ENCODE data around the gene MFAP5.

Gene MFAP5

GRCh38 chr12:8662593-8662992 lies at the start of gene MFAP5:
TSS of gene MFAP5 (minus strand) at chr12:8662826. CDS start at chr12:8662104, 722 bp downstream.
- H3K4me3 ChIP-seq (ENCODE audit: low read depth, low read length): no peak within 1 kb of the TSS
- no peak for DNase-seq (ENCODE audit: low read depth)

- DNase-seq (ENCODE audit: low read depth): no peak
- H3K4me3 ChIP-seq (ENCODE audit: low read depth, low read length): no peak overlapping the region
These were observed 46.7 kb upstream of the MFAP5 start for GRCh38 chr12:8709124-8709830.

GRCh38 chr12:8702159-8702558 lies 39.5 kb upstream of the MFAP5 start:
- H3K4me3 ChIP-seq (ENCODE audit: low read depth, low read length): no peak overlapping the region
- DNase-seq (ENCODE audit: low read depth): no peak

DNA sequence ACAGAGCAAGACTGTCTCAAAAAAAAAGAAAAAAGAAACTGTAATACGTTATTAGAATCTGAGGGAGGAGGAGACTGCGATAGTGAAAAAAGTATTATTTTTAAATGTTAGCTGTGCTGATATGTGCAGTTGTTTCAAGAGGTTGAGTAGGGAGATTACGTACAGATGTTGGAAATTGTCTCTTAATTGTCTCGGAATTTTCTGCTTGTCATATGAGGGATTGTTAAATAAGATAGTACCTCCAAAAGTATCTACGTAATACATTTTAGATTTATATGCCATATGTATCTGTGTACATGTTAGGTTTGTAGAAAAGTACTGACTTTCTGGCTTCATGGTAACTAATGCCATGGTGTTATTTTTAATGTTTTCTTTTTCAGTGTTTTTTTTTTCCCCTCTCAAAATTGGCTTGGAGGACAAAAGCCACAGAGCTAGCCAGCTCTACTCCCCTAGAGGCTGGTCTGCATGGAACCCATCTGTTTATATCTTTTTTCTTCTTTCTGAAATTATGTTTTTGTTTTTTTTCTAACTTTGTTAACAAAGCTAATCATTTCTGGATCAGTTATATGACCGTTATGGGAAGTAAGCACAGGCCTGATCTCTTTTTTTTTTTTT lies 38.5 kb upstream of the MFAP5 start:
- no peak overlapping the region for H3K4me3 ChIP-seq (ENCODE audit: low read depth, low read length)
- DNase-seq (ENCODE audit: low read depth): no peak

DNA sequence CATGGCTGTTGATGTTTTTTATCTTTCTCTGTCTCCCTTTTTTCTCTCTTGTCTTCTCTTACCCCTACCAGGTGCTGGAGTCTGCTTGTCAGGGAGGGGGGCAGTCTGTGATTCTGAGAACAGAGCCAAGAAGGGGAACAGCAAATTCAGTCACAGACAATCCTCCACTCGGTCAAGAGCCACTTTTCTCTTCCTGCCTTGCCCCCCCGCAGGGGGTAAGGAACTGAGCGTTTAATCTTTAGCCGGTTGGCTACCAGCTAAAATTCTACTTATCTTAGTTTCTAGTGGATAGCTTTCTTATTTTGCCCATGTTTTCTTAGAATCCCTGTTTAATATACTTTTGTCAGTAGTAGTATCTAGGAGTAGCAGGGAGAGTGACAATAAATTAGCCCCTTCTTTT lies 37.1 kb upstream of the MFAP5 start:
- DNase-seq (ENCODE audit: low read depth): no peak
- H3K4me3 ChIP-seq (ENCODE audit: low read depth, low read length): no peak overlapping the region

GRCh38 chr12:8698879-8699278 lies 36.3 kb upstream of the MFAP5 start:
- DNase-seq (ENCODE audit: low read depth): no peak
- H3K4me3 ChIP-seq (ENCODE audit: low read depth, low read length): peak overlapping the region; percentile 95

DNA sequence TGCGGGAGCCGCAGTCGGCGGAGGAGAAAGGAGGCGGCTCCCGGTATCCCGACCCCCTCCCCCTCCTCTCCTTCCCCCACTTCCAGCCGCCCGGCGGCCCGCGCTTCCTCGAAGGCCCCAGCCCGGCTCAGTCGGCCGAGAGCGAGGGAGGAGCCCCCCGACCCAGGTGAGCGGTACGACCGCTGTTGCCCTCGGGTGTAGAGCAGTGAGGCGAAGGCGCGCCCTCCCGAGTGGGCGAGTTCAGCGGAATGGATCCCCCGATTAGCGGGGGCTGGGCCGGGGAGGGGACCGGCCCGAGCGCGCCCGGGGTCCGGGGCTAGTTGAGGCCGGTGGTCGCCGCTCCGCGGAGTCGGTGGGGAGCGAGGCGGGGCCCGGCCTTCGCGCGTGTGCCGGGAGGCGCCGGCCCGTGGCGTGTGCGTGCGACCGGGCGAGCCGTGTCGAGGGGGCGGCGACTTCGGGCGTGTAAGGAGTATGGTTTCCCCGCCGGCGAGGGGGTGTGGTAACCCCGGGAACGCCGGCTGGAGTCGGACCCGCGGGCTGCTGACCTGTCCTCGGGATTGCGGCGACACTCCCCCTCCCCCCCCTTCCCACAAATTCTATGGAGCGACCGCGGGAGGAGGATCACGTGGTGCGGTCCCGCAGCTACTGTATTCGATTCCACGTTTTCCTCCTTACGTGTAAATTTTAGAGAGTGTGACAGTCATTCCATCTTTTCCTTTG lies 35.7 kb upstream of the MFAP5 start:
- DNase-seq (ENCODE audit: low read depth): no peak
- H3K4me3 ChIP-seq (ENCODE audit: low read depth, low read length): peak overlapping the region; percentile 95

DNA sequence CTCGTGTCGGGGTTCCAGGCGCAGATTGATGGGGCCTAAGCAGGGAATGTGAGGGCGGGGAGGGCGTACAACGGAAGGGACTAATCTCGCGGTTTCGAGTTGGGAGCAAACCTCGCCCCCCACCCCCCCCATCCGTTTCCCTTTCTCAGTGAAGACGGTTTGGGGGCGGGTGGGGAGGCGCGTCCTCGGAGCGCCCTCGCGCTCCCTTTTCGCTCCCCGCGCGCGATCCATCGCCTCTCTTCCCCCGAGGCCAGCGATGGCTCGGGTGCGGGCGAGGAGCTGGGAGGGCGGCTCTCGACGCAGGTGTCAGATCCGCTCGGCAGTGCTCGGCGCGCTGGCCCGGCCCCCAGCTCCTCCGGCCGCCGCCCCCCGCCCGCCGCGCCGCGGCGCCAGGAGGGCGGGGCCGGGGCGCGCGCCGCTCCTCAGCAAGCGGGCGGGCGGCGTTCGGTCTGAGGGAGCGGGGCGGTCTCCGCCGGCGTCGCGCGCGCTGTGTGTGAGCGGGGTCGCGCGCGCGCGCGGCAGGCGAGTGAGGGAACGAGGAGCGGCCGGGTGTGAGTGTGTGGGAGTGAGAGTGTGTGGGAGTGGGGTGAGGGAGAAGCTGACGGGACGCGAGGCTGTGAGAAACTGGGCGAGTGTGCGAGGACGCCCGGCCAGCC lies 35.0 kb upstream of the MFAP5 start, which contains the start of gene RIMKLB:
RIMKLB (plus strand) TSS at position 516 of the 656 bp plus-strand sequence. CDS start 15,876 bp downstream, outside the sequence.
- H3K4me3 ChIP-seq (ENCODE audit: low read depth, low read length): peak within 1 kb of the TSS; percentile 95
- DNase-seq (ENCODE audit: low read depth): no peak

DNA sequence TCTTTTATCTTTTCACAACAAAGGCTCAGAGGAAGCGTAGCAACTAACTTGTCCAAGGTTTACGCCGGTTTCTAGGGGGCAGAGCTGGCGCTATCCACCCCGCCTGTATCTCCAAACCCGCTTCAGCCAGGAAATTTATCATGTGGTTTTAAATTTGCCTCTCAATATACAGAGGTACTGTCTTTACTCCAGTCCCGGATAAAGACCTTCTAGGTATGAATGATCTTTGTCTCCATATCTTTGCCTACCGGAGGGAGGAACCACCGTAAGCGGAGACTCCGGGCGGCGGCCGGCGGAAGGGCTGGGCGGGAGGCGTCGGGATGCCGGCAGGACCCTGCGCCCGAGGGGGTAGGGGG lies 34.5 kb upstream of the MFAP5 start:
- peak overlapping the region; percentile 95 for H3K4me3 ChIP-seq (ENCODE audit: low read depth, low read length)
- no peak for DNase-seq (ENCODE audit: low read depth)

DNA sequence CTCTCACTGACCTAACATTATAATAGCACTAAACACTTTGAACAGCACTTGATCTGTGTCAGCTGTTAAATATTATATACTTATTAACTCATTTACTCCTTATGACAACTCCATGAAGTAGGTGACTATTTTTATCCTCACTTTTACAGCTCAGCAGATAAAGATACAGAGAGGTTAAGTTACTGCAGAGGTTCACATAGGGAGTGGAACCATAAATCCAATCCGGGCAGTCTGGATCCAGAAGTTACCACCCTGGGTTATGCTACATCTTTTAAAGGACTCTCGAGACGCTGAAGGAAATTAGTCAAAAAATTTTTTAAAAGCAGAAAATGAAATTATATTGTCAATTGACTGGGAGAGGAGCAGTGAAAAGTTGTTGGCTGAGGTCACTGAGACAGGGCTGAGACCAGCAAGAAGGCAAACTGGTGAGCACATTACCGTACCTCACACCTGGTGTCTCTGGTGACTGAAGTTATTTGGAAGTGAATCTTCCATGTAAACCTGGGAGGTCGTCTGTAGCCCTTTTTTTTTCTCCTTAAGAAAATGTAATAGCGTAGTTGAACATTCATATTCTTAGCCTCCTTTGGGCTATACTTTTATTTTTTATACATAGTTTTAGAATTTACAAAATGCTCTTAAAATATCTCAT lies 33.9 kb upstream of the MFAP5 start:
- no peak for DNase-seq (ENCODE audit: low read depth)

GRCh38 chr12:8695116-8695515 lies 32.5 kb upstream of the MFAP5 start:
- no peak overlapping the region for H3K4me3 ChIP-seq (ENCODE audit: low read depth, low read length)
- no peak for DNase-seq (ENCODE audit: low read depth)

More for the DNA sequence above, 33.9 kb upstream of the MFAP5 start:
- peak overlapping the region; percentile 95 for H3K4me3 ChIP-seq (ENCODE audit: low read depth, low read length)

- no peak overlapping the region for H3K4me3 ChIP-seq (ENCODE audit: low read depth, low read length)
- DNase-seq (ENCODE audit: low read depth): no peak
These were observed 29.9 kb upstream of the MFAP5 start for GRCh38 chr12:8692573-8692972.

- no peak overlapping the region for H3K4me3 ChIP-seq (ENCODE audit: low read depth, low read length)
- no peak for DNase-seq (ENCODE audit: low read depth)
These were observed 27.1 kb upstream of the MFAP5 start for GRCh38 chr12:8689681-8690080.

DNA sequence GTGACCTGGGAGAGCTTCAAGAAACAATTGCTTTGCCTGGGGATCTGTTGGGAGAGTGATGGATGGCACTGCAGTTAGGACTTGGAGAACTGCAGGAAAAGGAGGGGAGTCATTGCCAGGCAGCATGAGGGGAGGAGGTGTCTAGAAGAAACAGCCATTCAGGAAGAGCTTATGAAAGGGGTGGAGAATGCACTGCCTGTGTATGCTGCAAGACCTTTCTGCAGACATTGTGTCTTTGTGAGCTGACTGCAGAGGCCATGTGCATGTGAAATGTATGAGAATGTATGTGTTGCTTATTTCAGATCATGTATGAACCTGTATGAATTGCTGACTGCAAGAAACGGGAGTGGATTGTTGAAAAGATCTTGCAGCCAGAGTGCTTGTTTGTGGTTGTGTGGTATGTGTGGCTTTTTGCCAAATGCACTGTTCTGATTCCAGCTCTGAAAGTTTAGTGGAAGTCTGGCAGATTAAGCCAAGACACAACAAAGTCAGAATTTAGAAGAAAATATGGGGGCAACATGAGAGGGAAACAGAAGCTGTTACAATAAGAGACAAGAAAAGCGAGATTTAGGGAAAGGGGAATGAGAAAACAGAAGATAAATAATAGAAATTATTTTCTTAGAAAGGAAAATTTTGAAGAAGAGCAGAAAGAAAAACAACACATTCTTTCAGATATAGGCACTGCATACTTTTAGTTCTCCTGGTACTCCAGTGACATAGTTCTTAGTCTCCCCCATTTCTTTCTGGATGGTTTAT lies 25.4 kb upstream of the MFAP5 start:
- peak; percentile 71 for DNase-seq (ENCODE audit: low read depth)

GRCh38 chr12:8685051-8685450 lies 22.4 kb upstream of the MFAP5 start:
- no peak for DNase-seq (ENCODE audit: low read depth)
- H3K4me3 ChIP-seq (ENCODE audit: low read depth, low read length): no peak overlapping the region

More for the DNA sequence above, 25.4 kb upstream of the MFAP5 start:
- no peak overlapping the region for H3K4me3 ChIP-seq (ENCODE audit: low read depth, low read length)

- DNase-seq (ENCODE audit: low read depth): no peak
- H3K4me3 ChIP-seq (ENCODE audit: low read depth, low read length): no peak overlapping the region
These were observed 18.7 kb upstream of the MFAP5 start for GRCh38 chr12:8681129-8681884.

DNA sequence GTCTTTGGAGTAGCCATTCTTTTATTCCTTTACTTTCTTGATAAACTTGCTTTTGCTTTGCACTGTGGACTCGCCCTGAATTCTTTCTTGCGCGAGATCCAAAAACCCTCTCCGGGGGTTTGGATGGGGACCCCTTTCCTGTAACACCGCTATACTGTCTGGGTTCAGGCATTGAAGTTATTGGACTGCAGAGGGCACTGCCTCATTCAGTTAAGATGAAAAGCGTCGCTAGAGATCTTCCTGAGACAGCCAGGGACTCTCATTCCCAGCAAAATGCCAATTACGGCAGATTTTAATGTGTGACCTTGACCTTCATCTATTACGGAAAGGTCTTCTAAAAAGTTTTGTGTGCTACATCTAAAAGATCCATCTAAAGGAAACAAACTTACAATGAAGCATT lies 17.9 kb upstream of the MFAP5 start:
- no peak overlapping the region for H3K4me3 ChIP-seq (ENCODE audit: low read depth, low read length)
- DNase-seq (ENCODE audit: low read depth): no peak

DNA sequence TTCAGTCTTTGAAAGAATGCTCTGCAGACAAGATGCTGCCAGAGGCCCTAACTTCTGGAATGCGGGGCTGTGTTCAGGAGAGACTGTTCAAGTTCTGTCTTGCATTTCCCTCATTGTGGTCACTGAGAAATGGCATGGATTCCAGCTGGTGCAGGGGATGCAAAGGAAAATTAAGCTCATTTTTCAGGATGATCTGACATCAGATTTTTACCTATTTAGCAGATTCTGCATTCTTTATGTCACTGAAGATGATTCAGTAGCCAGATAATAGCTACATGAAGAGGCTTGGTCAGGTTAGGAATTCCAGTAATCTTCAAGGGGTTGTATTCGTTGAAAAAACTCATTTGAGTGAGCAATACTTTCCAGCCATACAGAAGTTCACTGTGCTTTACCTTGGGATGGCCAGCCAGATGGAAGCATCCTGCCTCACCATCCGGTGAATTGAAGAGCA lies 16.1 kb upstream of the MFAP5 start:
- H3K4me3 ChIP-seq (ENCODE audit: low read depth, low read length): no peak overlapping the region
- no peak for DNase-seq (ENCODE audit: low read depth)
